Measurements from ENCODE around the gene PPP1R11. TPM values are rescaled to one million over a fixed set of nuclear protein-coding genes. Genes with fewer than 3 reads are reported as not detected.
A peak's percentile ranks its signal among the peaks of the same experiment; 100 is the strongest.

Gene PPP1R11
- total RNA-seq, 2 donors from 2014 or later = 54.1 to 63.1 TPM

GRCh38 chr6:30092852-30093543, 26.0 kb downstream of the PPP1R11 start:
- H3K4me1 Mint-ChIP-seq (ENCODE audit: low read depth) = peaks cover 7% of the 10 kb centered on the region
- no peak overlapping the region for H3K4me3 Mint-ChIP-seq
- no peaks in the 10 kb centered on the region for H3K36me3 Mint-ChIP-seq (ENCODE audit: insufficient read depth in 2 of 2)
- ATAC-seq (replicated peaks in 1 of 2) (no peak), DNase-seq (no peak)
- no peak overlapping the region for H3K27ac Mint-ChIP-seq
- H3K9me3 Mint-ChIP-seq = no peaks in the 10 kb centered on the region
- H3K27me3 Mint-ChIP-seq (ENCODE audit: low read depth) = peaks cover 48% of the 10 kb centered on the region

- H3K27ac Mint-ChIP-seq = no peak overlapping the region
Measured at GRCh38 chr6:30093951-30094661, 27.1 kb downstream of the PPP1R11 start.

GRCh38 chr6:30096829-30097228, 29.8 kb downstream of the PPP1R11 start:
- DNase-seq (no peak), ATAC-seq (replicated peaks in 1 of 2) (no peak)
- H3K27me3 Mint-ChIP-seq (ENCODE audit: low read depth) = peaks cover 50% of the 10 kb centered on the region
- no peaks in the 10 kb centered on the region for H3K36me3 Mint-ChIP-seq (ENCODE audit: insufficient read depth in 2 of 2)
- H3K4me3 Mint-ChIP-seq = no peak overlapping the region
- H3K27ac Mint-ChIP-seq = no peak overlapping the region
- no peaks in the 10 kb centered on the region for H3K9me3 Mint-ChIP-seq
- peaks cover 33% of the 10 kb centered on the region for H3K4me1 Mint-ChIP-seq (ENCODE audit: low read depth)

More at GRCh38 chr6:30093951-30094661, 27.1 kb downstream of the PPP1R11 start:
- Mint-ChIP-seq H3K4me3 (no peak overlapping the region), H3K4me1 (ENCODE audit: low read depth) (peaks cover 15% of the 10 kb centered on the region), H3K36me3 (ENCODE audit: insufficient read depth in 2 of 2) (no peaks in the 10 kb centered on the region), H3K9me3 (no peaks in the 10 kb centered on the region), H3K27me3 (ENCODE audit: low read depth) (peaks cover 49% of the 10 kb centered on the region)
- DNase-seq (no peak), ATAC-seq (replicated peaks in 1 of 2) (no peak)

DNA sequence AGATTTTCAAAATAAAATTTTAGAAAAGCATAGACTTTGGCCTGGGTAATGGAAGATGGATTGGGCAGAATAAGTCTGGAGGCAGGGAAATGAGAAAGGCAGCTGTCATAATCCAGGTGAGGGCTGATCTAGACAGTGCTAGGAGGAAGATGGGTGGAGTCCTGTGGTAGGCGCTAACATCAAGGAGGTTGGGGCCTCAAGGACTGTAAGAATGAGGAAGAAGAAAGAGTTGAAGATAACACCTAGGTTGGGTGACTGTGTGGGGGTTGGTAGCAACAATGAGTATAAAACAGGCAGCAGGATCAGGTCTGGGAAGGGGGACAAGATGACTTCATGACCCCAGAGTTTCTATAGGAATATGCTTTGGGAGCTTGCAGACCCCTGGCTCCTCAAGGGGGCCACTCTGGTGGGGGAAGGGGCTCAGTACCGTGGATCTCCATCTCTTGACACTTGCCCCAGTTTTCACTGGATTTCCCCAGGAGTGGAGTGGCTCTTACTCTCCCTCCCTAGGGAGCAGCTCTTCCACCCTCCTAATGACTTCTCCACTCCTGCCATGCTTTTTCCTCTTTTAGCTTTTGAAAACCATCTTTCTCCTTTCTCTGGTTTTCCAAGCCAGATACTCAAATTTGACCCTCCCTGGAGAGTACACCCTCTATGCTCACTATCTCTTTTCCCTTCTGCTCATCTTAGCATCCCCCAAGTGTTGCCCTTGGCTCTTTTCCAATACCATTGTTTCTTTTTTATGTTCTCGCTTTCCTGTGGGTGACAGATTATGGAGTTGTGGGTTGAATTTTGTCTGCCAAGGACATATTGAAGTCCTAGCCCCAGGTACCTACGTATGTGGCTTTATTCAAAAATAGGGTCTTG, 31.1 kb downstream of the PPP1R11 start:
- ATAC-seq (replicated peaks in 1 of 2) = no peak
- Mint-ChIP-seq H3K4me1 (ENCODE audit: low read depth) (peaks cover 43% of the 10 kb centered on the region), H3K27me3 (ENCODE audit: low read depth) (peaks cover 41% of the 10 kb centered on the region), H3K36me3 (ENCODE audit: insufficient read depth in 2 of 2) (no peaks in the 10 kb centered on the region), H3K27ac (no peak overlapping the region), H3K4me3 (no peak overlapping the region), H3K9me3 (no peaks in the 10 kb centered on the region)
- DNase-seq = no peak

- H3K36me3 Mint-ChIP-seq (ENCODE audit: insufficient read depth in 2 of 2) = no peaks in the 10 kb centered on the region
- no peak for DNase-seq
- ATAC-seq (replicated peaks in 1 of 2) = no peak
- H3K27me3 Mint-ChIP-seq (ENCODE audit: low read depth) = peaks cover 45% of the 10 kb centered on the region
- H3K4me3 Mint-ChIP-seq = peak overlapping the region; percentile 59 to 63
- H3K27ac Mint-ChIP-seq = no peak overlapping the region
- peaks cover 49% of the 10 kb centered on the region for H3K4me1 Mint-ChIP-seq (ENCODE audit: low read depth)
- no peaks in the 10 kb centered on the region for H3K9me3 Mint-ChIP-seq
Measured at GRCh38 chr6:30100154-30100553, 33.2 kb downstream of the PPP1R11 start.

DNA sequence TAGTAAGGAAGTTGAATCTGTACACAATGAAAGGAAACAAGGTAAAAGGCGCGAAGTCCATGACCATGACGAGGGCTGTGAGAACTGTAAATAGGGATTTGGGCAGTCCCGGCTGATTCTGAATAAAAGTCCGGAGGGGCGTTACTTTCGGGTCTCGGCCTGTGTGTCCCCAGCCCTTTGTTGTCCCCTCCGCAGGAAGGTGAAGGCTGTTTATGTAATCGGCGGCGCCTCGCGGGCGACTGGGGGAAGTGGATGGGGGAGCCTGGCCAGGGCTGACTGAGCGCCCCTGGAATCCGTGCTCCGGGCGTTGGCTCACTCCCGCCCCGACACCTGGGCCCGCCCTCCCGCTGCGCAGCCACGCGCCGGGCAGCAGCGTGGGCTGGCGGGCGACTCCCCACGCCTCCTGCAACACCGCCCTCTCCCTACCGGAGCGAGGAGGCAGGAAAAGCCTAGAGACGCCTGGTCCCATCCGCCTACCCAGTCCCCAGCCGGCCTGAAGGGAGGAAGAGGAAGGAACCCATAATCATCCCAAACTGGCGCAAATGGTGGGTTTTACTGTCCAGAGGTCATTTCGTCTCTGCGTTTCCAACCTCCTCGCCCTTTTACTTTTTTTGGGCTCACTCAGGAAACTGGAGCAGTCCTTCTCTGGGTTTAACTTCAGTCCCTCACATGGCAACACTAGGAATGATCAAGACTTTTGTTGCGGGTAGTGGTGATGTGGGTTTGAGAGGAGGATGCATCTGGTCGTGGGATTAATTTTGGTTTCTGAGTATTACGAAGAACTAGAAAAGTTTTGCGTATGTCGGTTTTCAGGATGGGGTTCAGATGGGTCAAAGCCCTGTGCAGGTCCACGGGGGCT, 33.8 kb downstream of the PPP1R11 start:
- Mint-ChIP-seq H3K4me1 (ENCODE audit: low read depth) (peaks cover 49% of the 10 kb centered on the region), H3K27ac (no peak overlapping the region)
- DNase-seq = peak in 1 of 2 donors; percentile 17

DNA sequence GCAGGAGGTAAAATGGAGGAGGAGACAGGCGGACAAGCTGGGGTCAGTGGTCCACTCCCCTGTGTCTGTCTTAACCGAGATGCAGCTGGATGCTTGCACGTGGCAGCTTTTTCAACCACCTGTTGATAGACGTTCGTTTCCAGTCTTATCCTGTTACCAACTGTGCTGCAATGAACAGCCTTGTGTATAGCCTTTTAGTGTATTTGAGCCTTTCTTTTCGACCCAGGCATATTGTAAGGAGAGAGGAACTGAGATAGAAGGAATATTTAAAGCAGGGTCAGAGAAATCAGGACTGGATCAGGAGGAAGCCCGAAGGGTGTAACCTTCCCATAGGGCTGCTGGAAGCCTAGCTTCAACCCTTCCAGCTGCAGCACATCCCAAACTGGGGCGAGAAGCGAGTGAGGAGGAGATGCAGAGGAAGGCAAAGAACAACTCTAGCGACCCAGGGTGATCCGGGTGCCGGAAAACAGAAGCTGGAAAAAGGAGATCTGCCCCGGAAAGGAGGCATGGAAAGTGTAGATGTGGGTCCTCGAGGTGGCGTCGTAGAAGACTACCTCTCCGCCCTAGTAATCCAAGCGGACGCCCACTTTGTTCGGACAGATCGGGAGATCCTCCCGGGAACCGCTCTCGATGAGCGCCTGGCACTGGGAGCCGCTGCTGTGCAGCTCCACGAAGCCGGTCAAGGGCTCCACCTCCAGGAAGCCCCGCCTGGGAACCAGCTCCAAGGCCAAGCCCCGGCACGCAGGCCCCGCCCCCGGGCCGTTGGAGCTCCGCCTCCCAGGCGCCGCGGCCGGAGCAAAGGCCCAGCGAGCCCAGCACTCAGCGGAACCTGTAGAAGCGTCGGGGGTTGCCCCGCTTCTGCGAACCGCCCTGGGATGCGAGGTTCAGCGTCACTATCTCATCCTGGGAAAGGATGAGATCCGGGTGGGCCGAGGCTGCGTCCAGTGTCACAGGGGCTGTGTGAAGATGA, 34.7 kb downstream of the PPP1R11 start:
- ATAC-seq (replicated peaks in 1 of 2) (peak; percentile 76 to 77), DNase-seq (peak; percentile 60 to 66)
- Mint-ChIP-seq H3K4me3 (peak overlapping the region; percentile 81 to 84), H3K27ac (no peak overlapping the region), H3K9me3 (no peaks in the 10 kb centered on the region), H3K27me3 (ENCODE audit: low read depth) (peaks cover 51% of the 10 kb centered on the region), H3K4me1 (ENCODE audit: low read depth) (peaks cover 49% of the 10 kb centered on the region), H3K36me3 (ENCODE audit: insufficient read depth in 2 of 2) (no peaks in the 10 kb centered on the region)

More for the DNA sequence above, 33.8 kb downstream of the PPP1R11 start:
- no peaks in the 10 kb centered on the region for H3K9me3 Mint-ChIP-seq
- H3K4me3 Mint-ChIP-seq = peak overlapping the region; percentile 81 to 84
- H3K36me3 Mint-ChIP-seq (ENCODE audit: insufficient read depth in 2 of 2) = no peaks in the 10 kb centered on the region
- H3K27me3 Mint-ChIP-seq (ENCODE audit: low read depth) = peaks cover 46% of the 10 kb centered on the region
- peak in 1 of 2 donors; percentile 32 for ATAC-seq (replicated peaks in 1 of 2)

DNA sequence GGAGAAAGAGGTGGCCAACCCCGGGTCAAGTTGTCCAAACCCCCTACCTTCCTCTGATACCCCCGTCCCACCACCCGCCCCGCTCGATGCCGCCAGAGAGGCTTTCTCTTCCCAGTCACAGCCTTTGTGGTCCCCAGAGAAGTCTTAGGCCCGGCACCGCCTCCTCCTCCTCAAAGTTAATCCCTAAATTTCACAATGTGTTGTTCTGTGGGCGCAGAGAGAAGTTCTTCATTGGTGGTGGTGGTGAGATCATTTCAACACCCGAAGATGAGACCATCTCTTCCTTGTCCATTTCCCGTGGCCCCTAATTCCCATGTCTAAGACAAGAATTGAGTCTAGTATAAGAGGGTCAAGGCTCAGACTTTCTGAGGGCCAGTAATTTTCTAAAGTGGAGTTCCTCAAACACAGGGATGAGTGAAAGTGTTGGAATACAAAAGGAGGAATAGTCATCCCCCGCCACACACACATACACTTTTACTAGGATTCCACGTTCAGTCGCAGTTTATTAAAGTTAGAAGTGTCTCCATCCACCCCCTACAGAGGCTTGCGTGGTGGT, 35.5 kb downstream of the PPP1R11 start:
- H3K4me3 Mint-ChIP-seq = peak overlapping the region; percentile 84 to 91
- H3K9me3 Mint-ChIP-seq = no peaks in the 10 kb centered on the region
- ATAC-seq (replicated peaks in 1 of 2) (peak; percentile 16 to 30), DNase-seq (peak in 1 of 2 donors; percentile 10)
- no peaks in the 10 kb centered on the region for H3K36me3 Mint-ChIP-seq (ENCODE audit: insufficient read depth in 2 of 2)
- peaks cover 47% of the 10 kb centered on the region for H3K4me1 Mint-ChIP-seq (ENCODE audit: low read depth)
- H3K27me3 Mint-ChIP-seq (ENCODE audit: low read depth) = peaks cover 53% of the 10 kb centered on the region
- H3K27ac Mint-ChIP-seq = no peak overlapping the region

DNA sequence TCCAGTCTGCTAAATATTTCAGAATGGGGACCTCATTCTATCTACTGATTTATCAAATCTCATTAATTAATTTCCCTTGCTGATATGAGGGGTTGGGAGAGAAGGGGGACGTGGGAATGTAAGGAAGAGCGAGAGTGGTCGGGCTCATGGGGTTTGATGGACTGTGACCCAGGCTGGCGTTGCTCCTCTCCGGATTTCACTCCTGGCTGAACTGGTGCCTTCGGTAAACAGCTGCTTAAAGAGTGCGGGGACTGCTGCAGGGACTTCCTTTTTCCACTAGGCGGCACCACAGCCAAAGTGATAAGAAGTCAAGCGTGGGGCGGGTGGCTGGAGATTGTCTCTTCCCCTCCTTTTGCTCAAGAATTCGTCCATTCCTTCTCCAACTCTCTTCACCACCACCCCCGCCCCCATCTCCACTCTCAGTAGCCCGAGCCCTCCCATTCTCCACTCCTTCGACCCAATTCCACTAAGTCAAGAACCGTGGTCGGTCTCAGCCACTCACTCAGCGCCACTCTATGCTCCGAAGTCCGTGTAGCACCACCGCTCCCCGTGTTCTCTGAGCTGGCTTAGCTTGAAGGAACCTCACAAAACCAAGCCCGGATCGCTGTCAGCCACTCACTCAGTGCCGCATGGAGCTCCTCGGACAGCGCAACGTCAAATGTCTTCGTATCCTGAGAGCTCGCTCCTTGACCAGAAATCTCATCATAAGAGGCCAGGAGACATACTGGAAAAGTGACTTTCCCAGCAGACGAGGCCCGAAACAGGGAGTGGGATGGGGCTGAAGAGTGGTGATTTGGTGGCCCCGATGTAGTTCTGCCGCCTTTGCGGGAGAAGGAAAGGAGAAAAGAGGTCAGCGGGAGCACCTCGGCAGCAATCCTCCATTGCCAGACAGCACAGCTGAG, 36.2 kb downstream of the PPP1R11 start:
- Mint-ChIP-seq H3K4me1 (ENCODE audit: low read depth) (peaks cover 40% of the 10 kb centered on the region), H3K36me3 (ENCODE audit: insufficient read depth in 2 of 2) (no peaks in the 10 kb centered on the region), H3K27me3 (ENCODE audit: low read depth) (peaks cover 56% of the 10 kb centered on the region), H3K27ac (no peak overlapping the region), H3K4me3 (peak overlapping the region; percentile 84 to 91), H3K9me3 (no peaks in the 10 kb centered on the region)
- ATAC-seq (replicated peaks in 1 of 2) (peak; percentile 80 to 81), DNase-seq (peak; percentile 71 to 85)

DNA sequence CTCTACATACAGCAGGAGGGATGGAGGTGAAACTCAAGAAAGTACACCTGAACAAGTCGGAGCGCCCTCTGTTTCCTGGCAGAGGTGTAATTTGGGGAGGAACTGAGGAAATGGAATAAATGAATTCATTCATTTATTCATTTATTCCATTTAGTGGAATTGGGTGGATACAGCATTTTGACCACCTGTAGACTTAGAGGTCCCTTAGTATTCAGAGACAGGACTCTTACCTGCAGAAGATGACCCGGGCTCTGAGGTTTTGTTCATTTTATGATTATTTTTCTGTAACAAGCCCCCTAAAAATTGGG, 36.8 kb downstream of the PPP1R11 start:
- peaks cover 56% of the 10 kb centered on the region for H3K27me3 Mint-ChIP-seq (ENCODE audit: low read depth)
- H3K27ac Mint-ChIP-seq = no peak overlapping the region
- H3K4me1 Mint-ChIP-seq (ENCODE audit: low read depth) = peaks cover 38% of the 10 kb centered on the region
- H3K36me3 Mint-ChIP-seq (ENCODE audit: insufficient read depth in 2 of 2) = no peaks in the 10 kb centered on the region
- peak overlapping the region; percentile 84 to 91 for H3K4me3 Mint-ChIP-seq
- no peaks in the 10 kb centered on the region for H3K9me3 Mint-ChIP-seq
- ATAC-seq (replicated peaks in 1 of 2) (no peak), DNase-seq (no peak)

DNA sequence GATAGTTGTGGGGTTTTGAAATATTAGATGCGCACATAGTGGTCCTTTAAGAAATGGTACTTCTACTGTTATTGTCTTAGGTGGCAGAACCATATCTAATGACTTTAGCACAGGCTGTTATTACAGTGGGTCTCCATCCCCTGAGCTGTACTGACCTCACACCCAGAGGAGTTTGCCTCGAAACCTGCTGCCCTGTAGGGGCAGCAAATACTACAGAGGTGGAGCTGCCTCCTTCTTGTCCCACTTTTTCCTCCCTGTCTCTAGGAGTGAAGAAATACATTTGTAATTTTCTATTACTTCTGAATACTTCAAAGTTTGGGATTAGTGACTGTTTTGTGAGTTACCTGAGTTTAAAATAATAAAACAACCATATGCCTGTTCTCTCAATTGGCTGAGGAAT, 37.7 kb downstream of the PPP1R11 start:
- Mint-ChIP-seq H3K4me1 (ENCODE audit: low read depth) (peaks cover 38% of the 10 kb centered on the region), H3K27ac (no peak overlapping the region), H3K36me3 (ENCODE audit: insufficient read depth in 2 of 2) (no peaks in the 10 kb centered on the region), H3K9me3 (no peaks in the 10 kb centered on the region), H3K27me3 (ENCODE audit: low read depth) (peaks cover 53% of the 10 kb centered on the region), H3K4me3 (no peak overlapping the region)
- DNase-seq = no peak
- ATAC-seq (replicated peaks in 1 of 2) = no peak
